Activated CD8-positive, alpha-beta memory T cell treated with anti-CD3 and anti-CD28 coated beads for 48 hours (primary cell): ENCODE data around the gene OTOP3.
A peak's percentile ranks its signal among the peaks of the same experiment; 100 is the strongest.

ENCODE experiments used
- DNase-seq, 3 experiments: peaks; one replicate each; pipeline ENCODE4 v3.0.0-alpha.2; 2020; ENCODE audit warnings: low read depth in 2 of 3, low spot score in 2 of 3

The OTOP3 gene

GRCh38 chr17:74938194-74938950, 2.7 kb downstream of the OTOP3 start:
- DNase-seq = no peak

DNA sequence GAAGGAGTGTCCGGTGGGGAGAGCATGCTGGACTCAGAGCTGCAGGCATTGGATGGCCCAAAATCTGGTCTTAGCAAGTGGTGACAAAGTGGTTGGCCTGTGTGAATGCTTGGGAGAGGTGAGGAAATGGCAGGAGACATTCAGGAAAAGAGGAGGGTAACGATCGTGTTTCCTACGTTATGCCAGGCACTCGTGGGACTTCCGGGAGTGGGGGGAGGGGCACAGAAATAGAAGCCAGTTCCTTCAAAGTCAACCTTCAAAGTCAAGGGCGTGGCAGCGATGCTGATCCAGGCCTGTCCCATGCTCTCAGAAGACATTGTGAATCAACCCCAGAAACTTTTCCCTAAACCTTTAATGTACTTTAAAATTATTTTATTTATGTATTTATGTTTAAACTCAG, 3.8 kb downstream of the OTOP3 start:
- DNase-seq = no peak

- DNase-seq = no peak
These were observed 5.5 kb downstream of the OTOP3 start for GRCh38 chr17:74941128-74941725.

DNA sequence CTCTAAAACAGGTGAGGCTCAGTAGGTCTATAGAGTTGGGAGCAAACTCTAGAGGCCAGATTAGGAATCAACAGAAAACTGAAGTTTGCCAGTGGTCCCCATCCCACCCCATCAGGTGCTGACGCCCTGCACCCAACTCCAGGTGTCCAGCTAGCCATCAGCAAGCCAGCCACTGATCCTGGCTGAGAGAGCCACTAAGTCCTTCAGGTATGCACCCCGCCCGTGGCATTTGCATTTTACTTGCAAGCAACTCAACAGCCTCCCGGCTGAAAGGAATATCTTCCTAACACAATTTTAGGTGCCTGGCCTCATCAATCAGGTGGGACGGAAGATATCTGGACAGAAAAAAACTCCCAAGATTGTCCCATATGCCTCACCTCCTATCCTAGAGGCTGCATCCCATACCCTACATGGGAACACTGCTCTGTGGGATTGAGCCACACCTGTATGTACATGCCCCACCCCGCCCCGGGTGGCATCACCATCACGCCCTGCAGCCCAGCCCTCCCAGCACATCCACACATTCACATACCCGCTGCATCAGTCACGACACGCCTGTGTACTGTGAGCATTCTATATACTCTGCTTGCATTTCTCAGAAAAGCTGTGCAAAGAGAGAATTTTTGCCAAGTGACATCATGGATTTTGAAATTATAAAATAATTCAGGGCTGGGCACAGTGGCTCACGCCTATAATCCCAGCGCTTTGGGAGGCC, 8.3 kb downstream of the OTOP3 start:
- DNase-seq = no peak

DNA sequence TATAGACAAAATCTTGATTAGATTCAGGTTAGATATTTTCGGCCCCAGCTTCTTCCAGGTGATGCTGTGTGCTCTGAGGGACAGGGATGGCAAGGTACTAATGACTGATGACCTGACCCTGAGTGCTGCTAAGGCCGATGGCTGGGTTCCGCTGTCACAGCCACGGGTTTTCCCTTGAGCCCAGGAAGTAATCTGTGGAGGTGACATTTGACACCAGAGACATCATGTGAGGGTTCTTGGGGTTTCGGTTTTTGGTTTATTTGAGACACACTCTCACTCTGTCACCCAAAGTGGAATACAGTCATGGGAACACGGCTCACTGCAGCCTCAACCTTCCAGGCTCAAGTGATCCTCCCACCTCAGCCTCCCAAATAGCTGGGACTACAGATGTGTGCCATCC, 9.8 kb downstream of the OTOP3 start:
- no peak for DNase-seq

GRCh38 chr17:74946641-74947040, 10.9 kb downstream of the OTOP3 start:
- no peak for DNase-seq

- DNase-seq = no peak
These were observed 11.5 kb downstream of the OTOP3 start for GRCh38 chr17:74947041-74947754.

- DNase-seq = no peak
These were observed 13.9 kb downstream of the OTOP3 start for GRCh38 chr17:74949455-74950115.

GRCh38 chr17:74950207-74950606, 14.5 kb downstream of the OTOP3 start:
- DNase-seq = no peak

GRCh38 chr17:74951065-74951464, 15.4 kb downstream of the OTOP3 start:
- DNase-seq = no peak

- no peak for DNase-seq
These were observed 16.2 kb downstream of the OTOP3 start for GRCh38 chr17:74951680-74952421.

GRCh38 chr17:74952431-74953133, 16.9 kb downstream of the OTOP3 start:
- DNase-seq = no peak

DNA sequence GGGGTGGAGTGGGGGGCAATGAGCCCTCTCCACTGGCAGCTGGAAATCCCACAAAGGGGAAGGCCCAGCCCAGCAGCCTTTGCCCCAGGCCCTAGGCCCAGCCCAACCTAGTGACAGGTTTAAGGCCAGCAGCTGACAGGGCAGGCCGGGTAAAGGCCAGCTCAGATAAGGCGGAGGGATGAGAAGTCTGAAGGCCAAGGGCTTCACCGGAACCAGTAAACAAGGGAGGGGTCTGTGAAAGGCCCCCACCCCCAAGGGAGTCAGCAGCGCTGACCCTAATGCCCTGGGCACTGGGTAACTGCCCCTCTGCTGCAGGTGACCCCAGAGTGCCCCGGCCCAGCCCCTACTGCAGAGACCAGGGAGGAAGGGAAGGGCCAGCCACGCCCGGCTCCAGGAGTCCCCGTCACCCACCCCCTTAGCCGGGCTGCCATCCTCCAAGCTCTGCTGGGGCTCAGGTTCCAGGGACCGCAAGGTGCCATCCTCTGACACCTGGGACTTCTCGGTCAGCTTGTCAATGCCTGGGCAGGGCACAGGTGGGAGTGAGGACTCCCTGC, 17.5 kb downstream of the OTOP3 start:
- no peak for DNase-seq

- no peak for DNase-seq
These were observed 18.4 kb downstream of the OTOP3 start for GRCh38 chr17:74954115-74954514.

- DNase-seq = no peak
These were observed 19.1 kb downstream of the OTOP3 start for GRCh38 chr17:74954665-74955421.

DNA sequence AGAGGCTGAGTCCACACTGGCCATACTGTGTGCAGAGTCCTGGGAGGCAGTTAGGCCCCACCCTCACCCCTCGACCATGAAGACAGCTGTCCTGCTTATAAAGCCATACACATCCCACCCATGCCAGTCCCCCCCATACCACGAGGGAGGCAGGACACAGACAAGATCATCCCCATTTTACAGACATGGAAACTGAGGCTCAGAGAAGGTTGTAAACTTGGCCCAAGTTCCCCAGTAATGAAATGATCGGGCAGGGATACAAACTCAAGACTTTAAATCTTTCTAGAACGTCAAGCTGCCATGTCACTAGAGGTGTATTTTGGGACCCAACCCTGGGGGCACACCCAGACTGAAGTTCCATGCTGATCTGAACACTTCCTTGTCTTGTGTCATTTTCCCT, 20.4 kb downstream of the OTOP3 start:
- no peak for DNase-seq

GRCh38 chr17:74957935-74958740, 22.4 kb downstream of the OTOP3 start:
- DNase-seq = peak; percentile 59 to 91 (median 78)
